Activated CD4-positive, CD25-positive, alpha-beta regulatory T cell treated with anti-CD3 and anti-CD28 coated beads, Interleukin-2, amount 50 U/mL, for 72 hours (primary cell): ENCODE data around the gene BASP1.
"Not testable (repeated sequence)": the region's sequence is repeated elsewhere in the genome, so short reads cannot be mapped to it uniquely, and the experiment has no call there.

Source experiments
- DNase-seq: peaks from one replicate; pipeline ENCODE4 v3.0.0; 2021

Gene BASP1

GRCh38 chr5:17295671-17296070 is 78.2 kb downstream of the BASP1 start:
- no peak for DNase-seq

GRCh38 chr5:17302106-17302505 is 84.7 kb downstream of the BASP1 start:
- no peak for DNase-seq

- no peak for DNase-seq
Observed at GRCh38 chr5:17302604-17303003, 85.2 kb downstream of the BASP1 start.

- DNase-seq = no peak
Observed at GRCh38 chr5:17304282-17304681, 86.9 kb downstream of the BASP1 start.

- DNase-seq = no peak
Observed at GRCh38 chr5:17305017-17305416, 87.6 kb downstream of the BASP1 start.

- no peak for DNase-seq
Observed at GRCh38 chr5:17305964-17306725, 88.7 kb downstream of the BASP1 start.

- no peak for DNase-seq
Observed at GRCh38 chr5:17306726-17307091, 89.3 kb downstream of the BASP1 start.

GRCh38 chr5:17307440-17307839 is 90.0 kb downstream of the BASP1 start:
- DNase-seq = not testable (repeated sequence)

GRCh38 chr5:17308326-17309065 is 91.1 kb downstream of the BASP1 start:
- no peak for DNase-seq

GRCh38 chr5:17309462-17309861 is 92.0 kb downstream of the BASP1 start:
- DNase-seq = no peak

GRCh38 chr5:17310502-17310901 is 93.1 kb downstream of the BASP1 start:
- not testable (repeated sequence) for DNase-seq

GRCh38 chr5:17311811-17312210 is 94.4 kb downstream of the BASP1 start:
- not testable (repeated sequence) for DNase-seq

- DNase-seq = no peak
Observed at GRCh38 chr5:17312358-17312757, 94.9 kb downstream of the BASP1 start.

GRCh38 chr5:17314907-17315471 is 97.6 kb downstream of the BASP1 start:
- DNase-seq = no peak

- DNase-seq = no peak
Observed at GRCh38 chr5:17315710-17316221, 98.3 kb downstream of the BASP1 start.

GRCh38 chr5:17316970-17317459 is 99.6 kb downstream of the BASP1 start:
- DNase-seq = no peak

- DNase-seq = no peak
Observed at GRCh38 chr5:17317473-17317872, 100.0 kb downstream of the BASP1 start.

- DNase-seq = not testable (repeated sequence)
Observed at GRCh38 chr5:17319095-17319494, 101.7 kb downstream of the BASP1 start.

GRCh38 chr5:17325770-17326599 is 108.6 kb downstream of the BASP1 start:
- no peak for DNase-seq
